ENCODE measurements around the gene PLA2G3.

Gene PLA2G3

GRCh38 chr22:31107894-31108218 lies 32.5 kb downstream of the PLA2G3 start:
- TF ChIP-seq CTCF (IDR thresholded peaks at IDR 0.05; ENCODE audit: insufficient read depth, low read depth, low read length, missing control alignments): no peak
- peak overlapping the region; percentile 52 for H3K4me3 ChIP-seq (ENCODE audit: low read depth, low read length)
- no peak for DNase-seq (ENCODE audit: low read depth)

- H3K4me3 ChIP-seq (ENCODE audit: low read depth, low read length): peak within 1 kb of the TSS; percentile 52
- TF ChIP-seq CTCF (IDR thresholded peaks at IDR 0.05; ENCODE audit: insufficient read depth, low read depth, low read length, missing control alignments): peak; percentile 76
- peak; percentile 94 for DNase-seq (ENCODE audit: low read depth)
Observed at GRCh38 chr22:31107178-31107893, 33.0 kb downstream of the PLA2G3 start, which contains the start of gene SELENOM. Gene SELENOM (minus strand): TSS chr22:31107568. CDS start chr22:31107505, 63 bp downstream.

- no peak for TF ChIP-seq CTCF (IDR thresholded peaks at IDR 0.05; ENCODE audit: insufficient read depth, low read depth, low read length, missing control alignments)
- DNase-seq (ENCODE audit: low read depth): no peak
- H3K4me3 ChIP-seq (ENCODE audit: low read depth, low read length): peak overlapping the region; percentile 52; the same call in 1 of the 2 replicates
Observed at GRCh38 chr22:31106731-31107177, 33.6 kb downstream of the PLA2G3 start.

- no peak overlapping the region for H3K4me3 ChIP-seq (ENCODE audit: low read depth, low read length)
- no peak for TF ChIP-seq CTCF (IDR thresholded peaks at IDR 0.05; ENCODE audit: insufficient read depth, low read depth, low read length, missing control alignments)
- DNase-seq (ENCODE audit: low read depth): no peak
Observed at GRCh38 chr22:31106001-31106571, 34.2 kb downstream of the PLA2G3 start.

- DNase-seq (ENCODE audit: low read depth): no peak
- H3K4me3 ChIP-seq (ENCODE audit: low read depth, low read length): no peak overlapping the region
- no peak for TF ChIP-seq CTCF (IDR thresholded peaks at IDR 0.05; ENCODE audit: insufficient read depth, low read depth, low read length, missing control alignments)
Observed at GRCh38 chr22:31105282-31105929, 34.9 kb downstream of the PLA2G3 start.

- no peak overlapping the region for H3K4me3 ChIP-seq (ENCODE audit: low read depth, low read length)
Observed at GRCh38 chr22:31104869-31105268, 35.4 kb downstream of the PLA2G3 start.

More at GRCh38 chr22:31104869-31105268, 35.4 kb downstream of the PLA2G3 start:
- peak; percentile 43 for DNase-seq (ENCODE audit: low read depth)
- peak; percentile 35 for TF ChIP-seq CTCF (IDR thresholded peaks at IDR 0.05; ENCODE audit: insufficient read depth, low read depth, low read length, missing control alignments)
